Tibial artery (tissue), 4 donors: ENCODE measurements around the gene CCR5AS.
"Not testable (repeated sequence)": the region's sequence is repeated elsewhere in the genome, so short reads cannot be mapped to it uniquely, and the experiment has no call there.

Experiments
- DNase-seq, 2 donors: peaks; one replicate each; pipeline ENCODE4 v3.0.0-alpha.2; 2019
- H3K27ac ChIP-seq, 2 donors: fragments of 200-600 bp; sonication (generic) in 1 of 2; 1 replicate in 1 of 2; 2 replicates in 1 of 2; pipeline ENCODE4 v1.5.1; 2018 to 2019; ENCODE audit warnings: mild to moderate bottlenecking in 1 of 2
- H3K27me3 ChIP-seq, 2 donors: fragments of 200-600 bp; sonication (generic) in 1 of 2; one replicate each; pipeline versions ENCODE4 v1.5.1 to v1.6.0; 2016 to 2019
- H3K36me3 ChIP-seq, 3 donors: fragments of 200-600 bp; sonication (generic) in 2 of 3; one replicate each; pipeline ENCODE4 v1.5.1; 2016 to 2019; ENCODE audit warnings: mild to moderate bottlenecking in 2 of 3
- H3K4me1 ChIP-seq, 4 donors: fragments of 200-600 bp; sonication (generic) in 2 of 4; 1 replicate in 3 of 4; 2 replicates in 1 of 4; pipeline ENCODE4 v1.5.1; 2016 to 2019
- H3K4me3 ChIP-seq, 2 donors: fragments of 200-600 bp; sonication (generic) in 1 of 2; 1 replicate in 1 of 2; 2 replicates in 1 of 2; pipeline ENCODE4 v1.5.1; 2018 to 2019; ENCODE audit warnings: mild to moderate bottlenecking in 2 of 2
- H3K9me3 ChIP-seq, 3 donors: fragments of 200-600 bp; sonication (generic) in 1 of 3; one replicate each; pipeline ENCODE4 v1.5.1; 2016 to 2019
- intact Hi-C: fragments of 100-400 bp; cut with DNase I; formaldehyde crosslinking; loops from one replicate; pipeline ENCODE4 v1.15.0; 2023; ENCODE audit warnings: low total_unique reads
- TF ChIP-seq, protein P1 (sequence below), 2 experiments: fragments of 200-600 bp in 1 of 2; fragments of 450-650 bp in 1 of 2; IDR thresholded peaks; one replicate each; pipeline ENCODE4 v1.5.1; 2017 to 2019; ENCODE audit warnings: antibody characterized with exemption in 2 of 2, mild to moderate bottlenecking in 1 of 2, moderate library complexity in 1 of 2

The CCR5AS gene

GRCh38 chr3:46393554-46394434 lies 13.1 kb downstream of the CCR5AS start:
- H3K27ac ChIP-seq: no peak overlapping the region
- intact Hi-C loops: no loop called here
- no peaks in the 10 kb centered on the region for H3K36me3 ChIP-seq
- no peaks in the 10 kb centered on the region for H3K9me3 ChIP-seq
- H3K4me1 ChIP-seq: no peaks in the 10 kb centered on the region
- TF ChIP-seq, protein P1, sequence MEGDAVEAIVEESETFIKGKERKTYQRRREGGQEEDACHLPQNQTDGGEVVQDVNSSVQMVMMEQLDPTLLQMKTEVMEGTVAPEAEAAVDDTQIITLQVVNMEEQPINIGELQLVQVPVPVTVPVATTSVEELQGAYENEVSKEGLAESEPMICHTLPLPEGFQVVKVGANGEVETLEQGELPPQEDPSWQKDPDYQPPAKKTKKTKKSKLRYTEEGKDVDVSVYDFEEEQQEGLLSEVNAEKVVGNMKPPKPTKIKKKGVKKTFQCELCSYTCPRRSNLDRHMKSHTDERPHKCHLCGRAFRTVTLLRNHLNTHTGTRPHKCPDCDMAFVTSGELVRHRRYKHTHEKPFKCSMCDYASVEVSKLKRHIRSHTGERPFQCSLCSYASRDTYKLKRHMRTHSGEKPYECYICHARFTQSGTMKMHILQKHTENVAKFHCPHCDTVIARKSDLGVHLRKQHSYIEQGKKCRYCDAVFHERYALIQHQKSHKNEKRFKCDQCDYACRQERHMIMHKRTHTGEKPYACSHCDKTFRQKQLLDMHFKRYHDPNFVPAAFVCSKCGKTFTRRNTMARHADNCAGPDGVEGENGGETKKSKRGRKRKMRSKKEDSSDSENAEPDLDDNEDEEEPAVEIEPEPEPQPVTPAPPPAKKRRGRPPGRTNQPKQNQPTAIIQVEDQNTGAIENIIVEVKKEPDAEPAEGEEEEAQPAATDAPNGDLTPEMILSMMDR (IDR thresholded peaks at IDR 0.05): no peak
- no peaks in the 10 kb centered on the region for H3K27me3 ChIP-seq
- no peak overlapping the region for H3K4me3 ChIP-seq
- DNase-seq: no peak

DNA sequence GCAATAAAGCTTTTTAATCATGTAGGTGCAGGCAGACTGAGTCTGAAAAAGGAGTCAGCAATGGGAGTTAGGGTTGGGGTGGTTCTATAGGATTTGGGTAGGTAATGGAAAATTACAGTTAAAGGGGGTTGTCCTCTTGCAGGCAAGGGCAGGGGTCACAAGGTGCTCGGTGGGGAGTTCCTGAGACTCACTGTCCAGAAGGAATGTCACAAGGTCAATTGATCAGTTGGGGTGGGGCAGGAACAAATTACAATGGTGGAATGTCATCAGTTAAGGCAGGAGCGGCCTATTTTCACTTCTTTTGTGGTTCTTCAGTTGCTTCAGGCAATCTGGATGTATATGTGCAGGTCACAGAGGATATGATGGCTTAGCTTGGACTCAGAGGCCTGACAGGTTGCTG lies 13.9 kb downstream of the CCR5AS start:
- Histone ChIP-seq H3K27ac (no peak overlapping the region), H3K4me3 (no peak overlapping the region), H3K36me3 (no peaks in the 10 kb centered on the region), H3K27me3 (no peaks in the 10 kb centered on the region), H3K4me1 (no peaks in the 10 kb centered on the region), H3K9me3 (no peaks in the 10 kb centered on the region)
- intact Hi-C loops: no loop called here
- DNase-seq: no peak
- TF ChIP-seq, protein P1 (IDR thresholded peaks at IDR 0.05): no peak

DNA sequence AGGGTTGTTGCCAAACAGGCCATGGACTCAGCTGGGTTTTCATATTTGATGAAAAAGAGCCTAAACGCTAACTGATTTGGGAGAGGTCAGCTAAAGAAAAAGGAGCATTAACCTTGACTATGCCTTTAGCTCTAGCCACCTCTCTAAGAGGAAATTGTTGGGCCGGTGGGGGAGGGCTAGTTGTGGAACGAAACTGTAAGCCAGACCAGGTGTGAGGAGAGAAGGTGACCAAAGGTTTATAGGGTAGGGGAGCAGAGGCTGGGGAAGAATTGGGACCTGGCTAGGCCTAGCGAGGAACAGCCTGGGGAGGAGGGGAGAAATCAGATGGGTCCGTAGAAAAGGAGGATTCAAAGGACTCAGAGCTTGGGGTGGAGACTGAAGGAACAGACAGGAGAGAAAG lies 15.3 kb downstream of the CCR5AS start:
- H3K4me1 ChIP-seq, DNase-seq, H3K27me3 ChIP-seq, H3K36me3 ChIP-seq, H3K27ac ChIP-seq, H3K9me3 ChIP-seq, intact Hi-C loops, H3K4me3 ChIP-seq: not testable (repeated sequence)

DNA sequence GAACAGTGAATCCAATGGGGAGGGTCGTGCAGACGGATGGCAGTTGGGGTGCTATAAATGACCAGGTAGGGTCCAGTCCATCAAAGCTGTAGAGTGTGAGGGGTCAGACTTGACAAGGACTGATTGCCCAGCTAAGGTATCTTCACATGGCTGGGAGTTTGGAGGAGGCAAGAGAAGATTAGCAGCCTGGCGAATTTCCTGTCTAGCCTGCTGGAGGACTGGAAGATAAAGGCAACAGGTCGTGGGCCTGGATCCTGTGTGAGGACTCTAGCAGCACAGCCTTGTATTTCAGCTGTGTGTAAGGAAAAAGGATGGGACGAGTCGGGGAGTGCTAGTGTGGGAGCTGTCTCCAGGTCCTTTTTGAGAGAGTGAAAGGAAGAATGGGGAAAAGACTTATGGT lies 17.6 kb downstream of the CCR5AS start:
- no peak for DNase-seq
- TF ChIP-seq, protein P1 (IDR thresholded peaks at IDR 0.05): no peak
- no peaks in the 10 kb centered on the region for H3K27me3 ChIP-seq
- no peaks in the 10 kb centered on the region for H3K9me3 ChIP-seq
- H3K4me3 ChIP-seq: no peak overlapping the region
- H3K27ac ChIP-seq: no peak overlapping the region
- intact Hi-C loops: no loop called here
- no peaks in the 10 kb centered on the region for H3K36me3 ChIP-seq
- no peaks in the 10 kb centered on the region for H3K4me1 ChIP-seq

DNA sequence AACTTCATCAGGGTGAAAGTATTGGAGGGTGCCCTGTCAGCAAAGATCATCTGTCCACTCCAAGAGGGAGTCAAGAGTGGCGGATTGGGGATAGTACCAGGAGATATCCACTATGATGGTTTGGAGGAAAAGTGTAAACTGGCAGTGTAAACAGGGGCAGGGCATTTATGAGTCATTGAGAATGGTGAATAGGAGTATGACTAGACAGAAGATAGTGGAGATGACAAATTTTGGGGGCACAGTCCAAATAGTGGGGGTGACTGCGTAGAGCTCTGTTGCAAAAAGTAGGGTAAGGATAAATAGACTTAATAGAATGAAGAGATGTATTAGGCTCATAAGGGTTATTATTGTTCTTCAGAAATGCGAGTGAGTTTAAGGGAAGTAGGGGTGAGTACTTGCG lies 18.0 kb downstream of the CCR5AS start:
- DNase-seq, H3K27ac ChIP-seq, H3K36me3 ChIP-seq, H3K9me3 ChIP-seq, H3K4me3 ChIP-seq, intact Hi-C loops, H3K27me3 ChIP-seq, H3K4me1 ChIP-seq: not testable (repeated sequence)

- intact Hi-C loops: no loop called here
- Histone ChIP-seq H3K9me3 (no peaks in the 10 kb centered on the region), H3K4me1 (peaks cover 0 to under 1% (median 0%) of the 10 kb centered on the region in 4 donors), H3K36me3 (no peaks in the 10 kb centered on the region), H3K27ac (no peak overlapping the region), H3K27me3 (no peaks in the 10 kb centered on the region), H3K4me3 (no peak overlapping the region)
- no peak for DNase-seq
- TF ChIP-seq, protein P1 (IDR thresholded peaks at IDR 0.05): no peak
Observed at GRCh38 chr3:46386205-46386604, 20.7 kb downstream of the CCR5AS start.
